SK-N-SH (cell line): ENCODE measurements around the gene TRIM47. TPM values are rescaled to one million over a fixed set of nuclear protein-coding genes. Genes with fewer than 3 reads are reported as not detected.
A peak's percentile ranks its signal among the peaks of the same experiment; 100 is the strongest.

ENCODE experiments used
- CTCF ChIA-PET: fragments of 300-600, 350-600 bp; formaldehyde crosslinking; extraction: SDS; loops from one replicate; lab custom pipeline; 2021; lab: Yijun Ruan, JAX
- POLR2A ChIA-PET: fragments of 350-600 bp; sonication (Branson Sonifier 250); formaldehyde crosslinking; extraction: SDS; loops from one replicate; lab custom pipeline; 2020; ENCODE audit warnings: antibody characterized with exemption, inconsistent platforms; lab: Yijun Ruan, JAX
- DNase-seq: peaks from one replicate; pipeline ENCODE4 v3.0.0; 2012
- H2AFZ ChIP-seq: fragments of 200-600 bp; sonication (generic); 2 replicates; pipeline ENCODE4 v1.8.1; 2016; ENCODE audit warnings: antibody characterized with exemption, mild to moderate bottlenecking, low read depth
- H3F3A ChIP-seq: fragments of 200-600 bp; sonication (generic); replicated peaks from 2 replicates; pipeline ENCODE3; 2016; ENCODE audit warnings: antibody characterized with exemption, mild to moderate bottlenecking; ENCODE audit not compliant: insufficient read depth
- H3K27ac ChIP-seq, 2 experiments: fragments of 200-500 bp in 1 of 2; fragments of 200-600 bp in 1 of 2; sonication (Bioruptor generic) in 1 of 2; sonication (generic), shearing (Covaris generic) in 1 of 2; 2 replicates each; pipeline versions ENCODE4 v1.5.1 to v1.6.1; 2014 to 2016; ENCODE audit warnings: low read depth in 2 of 2, inconsistent platforms in 1 of 2, low read length in 1 of 2, mild to moderate bottlenecking in 1 of 2, mixed read lengths in 1 of 2
- H3K27me3 ChIP-seq: fragments of 200-600 bp; sonication (generic), shearing (Covaris generic); 2 replicates; pipeline ENCODE4 v1.6.1; 2016; ENCODE audit warnings: mixed run types; ENCODE audit not compliant: insufficient read depth
- H3K36me3 ChIP-seq, 2 experiments: fragments of 200-500 bp in 1 of 2; fragments of 200-600 bp in 1 of 2; sonication (Bioruptor generic) in 1 of 2; sonication (generic) in 1 of 2; replicated peaks in 1 of 2; 2 replicates each; pipeline versions ENCODE3 to v1.5.1; 2014 to 2016; ENCODE audit warnings: low read length in 1 of 2, mild to moderate bottlenecking in 1 of 2; ENCODE audit not compliant: insufficient read depth in 2 of 2, control insufficient read depth in 1 of 2
- H3K4me1 ChIP-seq, 2 experiments: fragments of 200-500 bp in 1 of 2; fragments of 200-600 bp in 1 of 2; sonication (Bioruptor generic) in 1 of 2; sonication (generic), shearing (Covaris generic) in 1 of 2; 2 replicates each; pipeline versions ENCODE4 v1.5.1 to v1.6.1; 2014 to 2016; ENCODE audit warnings: low read depth in 1 of 2, low read length in 1 of 2, mixed run types in 1 of 2; ENCODE audit not compliant: insufficient read depth in 2 of 2, control insufficient read depth in 1 of 2
- H3K4me2 ChIP-seq: fragments of 200-600 bp; sonication (generic), shearing (Covaris generic); 2 replicates; pipeline ENCODE4 v1.6.1; 2017; ENCODE audit warnings: mixed run types
- H3K4me3 ChIP-seq, 2 experiments: fragments of 200-500 bp in 1 of 2; fragments of 200-600 bp in 1 of 2; sonication (Bioruptor generic) in 1 of 2; sonication (generic), shearing (Covaris generic) in 1 of 2; 2 replicates each; pipeline versions ENCODE4 v1.5.1 to v1.8.1; 2014 to 2016; ENCODE audit warnings: low read depth in 2 of 2, inconsistent platforms in 1 of 2, low read length in 1 of 2, mild to moderate bottlenecking in 1 of 2, mixed read lengths in 1 of 2, moderate library complexity in 1 of 2
- H3K79me2 ChIP-seq: fragments of 200-600 bp; sonication (generic); 2 replicates; pipeline ENCODE4 v1.8.1; 2017; ENCODE audit warnings: mild to moderate bottlenecking; ENCODE audit not compliant: insufficient read depth
- H3K9ac ChIP-seq: fragments of 200-600 bp; sonication (generic); 2 replicates; pipeline ENCODE4 v1.6.1; 2017; ENCODE audit warnings: mixed run types
- H3K9me2 ChIP-seq: fragments of 200-600 bp; sonication (generic); 2 replicates; pipeline ENCODE4 v1.6.1; 2017; ENCODE audit warnings: mixed run types
- H3K9me3 ChIP-seq: fragments of 200-600 bp; sonication (generic); 2 replicates; pipeline ENCODE4 v1.6.1; 2017; ENCODE audit warnings: mixed run types, mild to moderate bottlenecking, moderate library complexity
- H4K20me1 ChIP-seq: fragments of 200-600 bp; sonication (generic); 2 replicates; pipeline ENCODE4 v1.6.1; 2017; ENCODE audit warnings: mild to moderate bottlenecking, mixed run types; ENCODE audit not compliant: insufficient read depth
- ELF1 ChIP-seq: IDR thresholded peaks from 2 replicates; pipeline ENCODE4 v1.4.0; 2012
- EP300 ChIP-seq, 2 experiments: IDR thresholded peaks; 2 replicates each; pipeline versions ENCODE4 v1.4.0 to v1.6.1; 2012; ENCODE audit warnings: borderline replicate concordance in 1 of 2, low read depth in 1 of 2, low read length in 1 of 2
- EZH2phosphoT487 ChIP-seq: fragments of 200-600 bp; sonication (generic); IDR thresholded peaks from 2 replicates; pipeline ENCODE4 v1.6.1; 2017; ENCODE audit warnings: low read depth, mixed run types, mild to moderate bottlenecking, antibody characterized with exemption, moderate library complexity, borderline replicate concordance
- GABPA ChIP-seq: IDR thresholded peaks from 2 replicates; pipeline ENCODE4 v1.4.0; 2012; ENCODE audit warnings: low read depth, mild to moderate bottlenecking
- GATA2 ChIP-seq: sonication (generic); formaldehyde crosslinking; IDR thresholded peaks from 2 replicates; pipeline ENCODE4 v1.5.0; 2020; ENCODE audit warnings: mild to moderate bottlenecking, missing genetic modification reagents
- MEF2A ChIP-seq: IDR thresholded peaks from 2 replicates; pipeline ENCODE4 v1.4.0; 2012; ENCODE audit warnings: low read depth, borderline replicate concordance
- NFIC ChIP-seq: IDR thresholded peaks from 2 replicates; pipeline ENCODE4 v1.4.0; 2012; ENCODE audit warnings: borderline replicate concordance
- RAD21 ChIP-seq: IDR thresholded peaks from 2 replicates; pipeline ENCODE4 v1.6.1; 2012; ENCODE audit warnings: mild to moderate bottlenecking, low read length
- RFX5 ChIP-seq: IDR thresholded peaks from 2 replicates; pipeline ENCODE4 v1.6.1; 2012; ENCODE audit warnings: mild to moderate bottlenecking, improper control_type of control experiment, low read length
- YY1 ChIP-seq: IDR thresholded peaks from 2 replicates; pipeline ENCODE4 v1.4.0; 2012; ENCODE audit warnings: low read depth, mild to moderate bottlenecking
- WGBS: methylation state at CpG from one replicate; pipeline ENCODE4 v1.1.6; 2017; ENCODE audit warnings: low lambda C conversion rate; 5-methylcytosine and 5-hydroxymethylcytosine counted together
- polyA plus RNA-seq, 3 experiments: library from polyadenylated mRNA; depleted of rRNA; stranded (reverse); fragments of >200 nt; gene quantifications; 2 replicates each; pipeline ENCODE4 v1.2.3, GENCODE V29; 2012
- TF ChIP-seq, protein P1 (sequence below): fragments of 200-600 bp; sonication (generic); IDR thresholded peaks from 2 replicates; pipeline ENCODE4 v1.6.1; 2017; ENCODE audit warnings: antibody characterized with exemption, mild to moderate bottlenecking, moderate library complexity
- TF ChIP-seq, protein P2 (sequence below): IDR thresholded peaks from 2 replicates; pipeline ENCODE4 v1.4.0; 2012; ENCODE audit warnings: low read depth
- TF ChIP-seq, protein P3 (sequence below): IDR thresholded peaks from 2 replicates; pipeline ENCODE4; 2012

The TRIM47 gene
- polyA plus RNA-seq, 1 of the 3 experiments (the other 2 are of a cell fraction) = 5.1 TPM

DNA sequence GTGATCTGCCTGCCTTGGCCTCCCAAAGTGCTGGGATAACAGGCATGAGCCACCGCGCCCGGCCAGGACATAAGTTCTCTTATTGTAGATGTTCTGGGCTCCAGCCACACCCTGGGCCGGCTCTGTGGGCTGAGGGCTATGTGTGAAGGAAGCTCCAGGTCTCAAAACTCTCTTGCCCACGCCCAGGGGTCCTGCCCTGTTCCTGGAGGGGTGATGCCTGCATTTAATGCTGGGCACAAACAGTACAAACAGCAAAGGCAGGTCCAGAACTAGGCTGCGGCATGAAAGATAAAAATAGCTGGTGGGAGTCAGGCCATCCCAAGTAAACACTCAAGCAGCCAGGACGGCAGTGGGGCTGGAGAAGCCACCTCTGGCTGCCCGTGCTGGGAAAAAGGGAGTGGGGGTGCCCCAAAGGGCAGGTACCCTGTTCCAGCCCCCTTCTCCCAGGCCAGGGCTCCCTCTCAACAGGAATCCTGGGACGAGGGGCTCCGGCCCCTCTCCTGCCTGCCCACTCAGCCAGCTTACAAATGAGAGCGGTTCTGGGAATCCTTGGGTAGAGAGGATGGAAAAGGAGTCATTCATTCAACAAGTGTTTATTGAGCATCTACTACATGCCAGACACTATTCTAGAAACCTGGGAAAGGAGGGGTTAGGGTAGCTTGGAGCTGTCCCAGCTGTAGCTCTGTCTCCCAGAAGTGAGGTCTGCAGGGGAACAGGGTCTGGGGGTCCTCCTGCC lies 4.6 kb downstream of the TRIM47 start:
- DNase-seq = peak; percentile 32
- Histone ChIP-seq H3K4me2 (no peak overlapping the region), H3K79me2 (no peaks in the 10 kb centered on the region), H3K4me3 (no peak overlapping the region), H3K9ac (no peak overlapping the region), H3K9me3 (no peaks in the 10 kb centered on the region), H3K27me3 (no peaks in the 10 kb centered on the region), H3K27ac (no peak overlapping the region), H2AFZ (no peak overlapping the region), H3K4me1 (peaks cover 32 to 36% of the 10 kb centered on the region in 2 experiments; a peak in 3 of 4 replicates), H3K9me2 (no peaks in the 10 kb centered on the region), H4K20me1 (no peaks in the 10 kb centered on the region; the same call in 1 of the 2 replicates), H3F3A (peaks cover 21% of the 10 kb centered on the region), H3K36me3 (no peaks in the 10 kb centered on the region)
- ChIA-PET CTCF (interaction anchor here (0.7 to 15.4 kb wide), 10 partner anchors 13 to 131 kb away, joined by 3 to 214 read pairs (median 5); partner anchors contain the start of genes GALK1, TRIM65 and WBP2), POLR2A (interaction anchor here (1.6 kb wide), 2 partner anchors 22 to 105 kb away, joined by 5 read pairs; partner anchors contain the start of genes ACOX1 and TEN1)
- TF ChIP-seq, protein P1, sequence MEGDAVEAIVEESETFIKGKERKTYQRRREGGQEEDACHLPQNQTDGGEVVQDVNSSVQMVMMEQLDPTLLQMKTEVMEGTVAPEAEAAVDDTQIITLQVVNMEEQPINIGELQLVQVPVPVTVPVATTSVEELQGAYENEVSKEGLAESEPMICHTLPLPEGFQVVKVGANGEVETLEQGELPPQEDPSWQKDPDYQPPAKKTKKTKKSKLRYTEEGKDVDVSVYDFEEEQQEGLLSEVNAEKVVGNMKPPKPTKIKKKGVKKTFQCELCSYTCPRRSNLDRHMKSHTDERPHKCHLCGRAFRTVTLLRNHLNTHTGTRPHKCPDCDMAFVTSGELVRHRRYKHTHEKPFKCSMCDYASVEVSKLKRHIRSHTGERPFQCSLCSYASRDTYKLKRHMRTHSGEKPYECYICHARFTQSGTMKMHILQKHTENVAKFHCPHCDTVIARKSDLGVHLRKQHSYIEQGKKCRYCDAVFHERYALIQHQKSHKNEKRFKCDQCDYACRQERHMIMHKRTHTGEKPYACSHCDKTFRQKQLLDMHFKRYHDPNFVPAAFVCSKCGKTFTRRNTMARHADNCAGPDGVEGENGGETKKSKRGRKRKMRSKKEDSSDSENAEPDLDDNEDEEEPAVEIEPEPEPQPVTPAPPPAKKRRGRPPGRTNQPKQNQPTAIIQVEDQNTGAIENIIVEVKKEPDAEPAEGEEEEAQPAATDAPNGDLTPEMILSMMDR = no peak
- TF ChIP-seq, protein P2, sequence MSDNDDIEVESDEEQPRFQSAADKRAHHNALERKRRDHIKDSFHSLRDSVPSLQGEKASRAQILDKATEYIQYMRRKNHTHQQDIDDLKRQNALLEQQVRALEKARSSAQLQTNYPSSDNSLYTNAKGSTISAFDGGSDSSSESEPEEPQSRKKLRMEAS = no peak
- TF ChIP-seq EZH2phosphoT487 = no peak
- TF ChIP-seq NFIC = no peak
- TF ChIP-seq, protein P3, sequence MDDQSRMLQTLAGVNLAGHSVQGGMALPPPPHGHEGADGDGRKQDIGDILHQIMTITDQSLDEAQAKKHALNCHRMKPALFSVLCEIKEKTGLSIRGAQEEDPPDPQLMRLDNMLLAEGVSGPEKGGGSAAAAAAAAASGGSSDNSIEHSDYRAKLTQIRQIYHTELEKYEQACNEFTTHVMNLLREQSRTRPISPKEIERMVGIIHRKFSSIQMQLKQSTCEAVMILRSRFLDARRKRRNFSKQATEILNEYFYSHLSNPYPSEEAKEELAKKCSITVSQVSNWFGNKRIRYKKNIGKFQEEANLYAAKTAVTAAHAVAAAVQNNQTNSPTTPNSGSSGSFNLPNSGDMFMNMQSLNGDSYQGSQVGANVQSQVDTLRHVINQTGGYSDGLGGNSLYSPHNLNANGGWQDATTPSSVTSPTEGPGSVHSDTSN = no peak
- TF ChIP-seq RFX5 = no peak
- TF ChIP-seq YY1 = no peak
- TF ChIP-seq EP300 (IDR thresholded peaks at IDR 0.05; ENCODE audit: borderline replicate concordance in 1 of 2, low read depth in 1 of 2, low read length in 1 of 2) = no peak
- TF ChIP-seq GABPA = no peak
- TF ChIP-seq GATA2 (CRISPR knock-in tag) = no peak
- TF ChIP-seq ELF1 = no peak
- no peak for TF ChIP-seq MEF2A
- no peak for TF ChIP-seq RAD21
- WGBS = 91% methylated on average over 11 of the region's 11 CpGs
